Esophagus (tissue), 2 donors: ENCODE measurements around the gene EXOC3L4. TPM values are rescaled to one million over a fixed set of nuclear protein-coding genes. Genes with fewer than 3 reads are reported as not detected.
"Not testable (repeated sequence)": the region's sequence is repeated elsewhere in the genome, so short reads cannot be mapped to it uniquely, and the experiment has no call there.

Experiments
- H3K27ac ChIP-seq, 2 donors: one replicate each; pipeline ENCODE4 v1.5.1; 2013; ENCODE audit warnings: low read depth in 2 of 2, mild to moderate bottlenecking in 2 of 2, inconsistent platforms in 1 of 2, low read length in 1 of 2, moderate library complexity in 1 of 2
- H3K27me3 ChIP-seq, 2 donors: one replicate each; pipeline ENCODE4 v1.6.1; 2013; ENCODE audit warnings: low read length in 2 of 2, control low read depth in 1 of 2, mild to moderate bottlenecking in 1 of 2; ENCODE audit not compliant: insufficient read depth in 2 of 2, control insufficient read depth in 1 of 2
- H3K36me3 ChIP-seq, 2 donors: one replicate each; pipeline ENCODE4 v1.6.1; 2013; ENCODE audit warnings: low read length in 1 of 2; ENCODE audit not compliant: control insufficient read depth in 2 of 2, insufficient read depth in 2 of 2
- H3K4me1 ChIP-seq, 2 donors: one replicate each; pipeline ENCODE4 v1.6.1; 2013; ENCODE audit warnings: low read length in 1 of 2; ENCODE audit not compliant: control insufficient read depth in 2 of 2, insufficient read depth in 2 of 2
- H3K4me3 ChIP-seq, 2 donors: one replicate each; pipeline ENCODE4 v1.5.1; 2013; ENCODE audit warnings: low read length in 2 of 2, mild to moderate bottlenecking in 2 of 2, low read depth in 1 of 2, moderate library complexity in 1 of 2
- H3K9me3 ChIP-seq, 2 donors: one replicate each; pipeline ENCODE4 v1.6.1; 2013; ENCODE audit warnings: mild to moderate bottlenecking in 2 of 2, low read depth in 1 of 2, low read length in 1 of 2, moderate library complexity in 1 of 2; ENCODE audit not compliant: control insufficient read depth in 2 of 2, insufficient read depth in 1 of 2
- WGBS, 2 donors: extraction: QIAGEN DNeasy Blood & Tissue Kit; methylation state at CpG; one replicate each; pipeline ENCODE4 v1.1.7; 2013; 5-methylcytosine and 5-hydroxymethylcytosine counted together
- polyA plus RNA-seq, 2 donors: library from polyadenylated mRNA; stranded (reverse); fragments of 200-250 nt; gene quantifications; one replicate each; pipeline ENCODE4 v1.2.3, GENCODE V29; 2013
- donor health status: healthy with polysubstance abuse.
- donor health status: Bipolar disorder and iron deficiency.

EXOC3L4 gene
- polyA plus RNA-seq, 2 donors, result 0.52 to 0.67 TPM

DNA sequence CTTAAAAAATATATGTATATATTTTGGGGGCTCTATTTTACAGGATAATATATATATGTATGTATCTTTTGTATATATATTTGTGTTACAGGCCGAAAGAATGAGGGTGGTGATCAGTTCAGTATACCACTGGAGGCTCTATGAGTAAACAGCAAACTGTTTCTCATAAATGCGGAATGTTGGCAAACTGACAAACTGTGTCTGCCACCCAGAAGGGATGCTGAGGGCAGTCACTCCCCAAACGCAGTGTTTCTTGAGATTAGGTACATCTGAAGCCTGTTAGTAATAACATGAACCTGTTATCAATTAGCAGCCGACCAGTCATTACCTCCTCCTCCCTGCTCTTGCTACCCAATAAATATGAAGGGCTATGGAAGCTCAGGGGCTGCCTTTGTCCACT lies 49.6 kb downstream of the EXOC3L4 start:
- Histone ChIP-seq H3K27me3 (no peaks in the 10 kb centered on the region), H3K9me3 (no peaks in the 10 kb centered on the region), H3K4me1 (no peaks in the 10 kb centered on the region), H3K4me3 (no peak overlapping the region), H3K36me3 (no peaks in the 10 kb centered on the region), H3K27ac (no peak overlapping the region)
- WGBS, 2 donors, result 62 to 69% methylated on average over 4 of the region's 4 CpGs

DNA sequence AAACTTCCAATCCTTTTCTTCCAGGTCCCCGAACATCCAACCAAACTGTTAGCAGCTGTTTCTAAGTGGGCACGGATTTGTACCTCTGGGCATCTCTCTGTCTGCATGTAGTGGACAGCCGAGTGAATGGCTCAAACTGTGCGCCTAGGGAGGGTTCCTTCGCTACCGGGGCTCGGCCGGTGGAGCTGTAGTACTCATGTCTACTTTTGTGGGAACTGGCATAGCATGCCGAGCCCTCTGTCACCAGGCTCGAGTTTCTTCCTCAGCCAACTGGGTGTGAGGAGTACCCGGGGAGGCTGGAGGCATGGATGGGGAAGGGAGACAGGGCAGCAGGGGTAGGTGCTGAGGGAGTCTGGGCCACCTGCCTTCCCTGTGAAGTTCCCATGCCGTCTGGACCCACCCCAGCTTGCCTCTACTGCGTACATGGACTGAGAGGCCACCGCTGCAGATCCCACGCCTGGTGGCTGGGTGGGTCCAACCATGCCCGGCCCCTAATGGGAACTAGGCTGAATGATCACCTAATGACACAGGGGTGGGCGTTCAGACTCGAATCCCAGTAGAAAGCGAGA lies 51.7 kb downstream of the EXOC3L4 start:
- Histone ChIP-seq H3K27me3 (no peaks in the 10 kb centered on the region), H3K4me1 (no peaks in the 10 kb centered on the region), H3K9me3 (no peaks in the 10 kb centered on the region), H3K27ac (no peak overlapping the region), H3K36me3 (no peaks in the 10 kb centered on the region), H3K4me3 (no peak overlapping the region)
- WGBS, 2 donors, result 84 to 87% methylated on average over 19 of the region's 19 CpGs

DNA sequence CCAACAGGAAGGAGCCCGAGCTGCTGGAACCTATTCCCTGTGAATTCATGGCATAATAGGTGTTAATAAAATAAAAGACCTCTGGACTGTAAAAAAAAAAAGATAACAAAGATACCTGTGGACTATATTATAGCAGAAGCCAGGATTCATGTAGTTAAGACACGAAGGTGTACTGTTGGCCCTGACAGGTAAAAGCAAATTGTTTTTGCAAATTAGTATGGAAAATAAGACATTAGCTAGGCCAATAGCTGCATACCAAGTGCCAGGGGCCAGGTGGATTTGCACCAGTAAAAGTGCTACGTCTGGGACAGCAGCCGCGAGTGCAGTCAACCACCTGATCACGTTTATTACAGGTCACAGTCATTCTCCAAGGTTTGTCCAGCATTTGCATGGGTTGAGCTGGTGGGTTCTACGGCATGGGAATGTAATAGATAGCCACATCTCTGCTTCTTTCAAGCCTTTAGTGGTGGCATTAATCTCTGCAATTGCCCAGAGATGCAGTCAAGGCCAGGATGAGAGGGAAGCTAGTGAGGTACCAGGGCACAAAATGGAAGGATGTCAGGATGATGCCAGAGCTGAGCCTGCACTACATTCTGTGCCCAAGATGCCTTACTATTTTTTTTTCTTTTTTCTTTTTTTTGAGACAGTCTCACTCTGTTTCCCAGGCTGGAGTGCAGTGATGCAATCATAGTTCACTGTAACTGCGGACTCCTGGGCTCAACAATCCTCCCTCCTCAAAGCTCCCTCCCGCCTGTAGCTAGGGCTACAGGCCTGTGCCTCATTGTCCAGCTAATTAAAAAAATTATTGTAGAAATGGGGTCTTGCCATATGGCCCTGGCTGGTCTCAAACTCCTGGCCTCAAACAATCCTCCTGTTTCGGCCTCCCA lies 55.1 kb downstream of the EXOC3L4 start:
- 85 to 86% methylated on average over 10 of the region's 10 CpGs for WGBS, 2 donors
- no peak overlapping the region for H3K27ac ChIP-seq

DNA sequence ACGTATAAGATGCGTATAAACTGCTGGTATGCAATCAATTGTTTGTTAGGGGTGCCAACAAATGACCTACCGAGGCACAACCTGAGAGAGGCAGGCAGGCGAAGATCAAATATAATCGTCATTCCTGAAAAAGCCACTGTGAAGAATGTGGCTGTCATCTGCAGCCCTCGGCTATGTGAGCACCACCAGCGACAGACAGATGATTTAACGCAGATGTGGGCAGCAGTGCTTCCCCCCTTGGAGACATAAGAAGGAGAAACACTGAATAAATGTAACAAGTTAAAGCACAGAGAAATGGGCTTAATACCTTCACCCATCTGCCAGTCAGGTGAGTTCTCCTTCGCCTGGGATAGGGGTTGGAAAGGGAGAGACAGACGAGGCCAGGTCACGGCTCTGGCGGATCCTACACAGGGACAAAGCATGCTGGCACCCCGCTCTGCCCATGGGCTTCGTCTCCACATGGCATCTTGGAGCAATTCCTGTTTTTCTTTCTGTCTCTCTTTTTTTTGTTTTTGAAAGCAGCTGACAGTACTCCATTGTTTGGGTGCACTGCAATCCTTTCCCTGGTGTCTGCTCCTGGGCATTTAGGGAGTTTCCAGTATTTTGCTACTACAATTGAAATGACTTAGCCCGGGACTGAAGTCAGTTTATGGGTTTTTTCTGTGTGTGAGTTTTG lies 56.9 kb downstream of the EXOC3L4 start:
- Histone ChIP-seq H3K4me1 (peaks cover 4 to 6% of the 10 kb centered on the region in 2 donors), H3K27me3 (no peaks in the 10 kb centered on the region), H3K4me3 (no peak overlapping the region), H3K27ac (no peak overlapping the region), H3K36me3 (no peaks in the 10 kb centered on the region), H3K9me3 (no peaks in the 10 kb centered on the region)
- WGBS, 2 donors, result 51 to 57% methylated on average over 15 of the region's 15 CpGs

More for the DNA sequence above, 55.1 kb downstream of the EXOC3L4 start:
- Histone ChIP-seq H3K4me3 (no peak overlapping the region), H3K9me3 (no peaks in the 10 kb centered on the region), H3K27me3 (no peaks in the 10 kb centered on the region), H3K4me1 (no peaks in the 10 kb centered on the region), H3K36me3 (no peaks in the 10 kb centered on the region)

DNA sequence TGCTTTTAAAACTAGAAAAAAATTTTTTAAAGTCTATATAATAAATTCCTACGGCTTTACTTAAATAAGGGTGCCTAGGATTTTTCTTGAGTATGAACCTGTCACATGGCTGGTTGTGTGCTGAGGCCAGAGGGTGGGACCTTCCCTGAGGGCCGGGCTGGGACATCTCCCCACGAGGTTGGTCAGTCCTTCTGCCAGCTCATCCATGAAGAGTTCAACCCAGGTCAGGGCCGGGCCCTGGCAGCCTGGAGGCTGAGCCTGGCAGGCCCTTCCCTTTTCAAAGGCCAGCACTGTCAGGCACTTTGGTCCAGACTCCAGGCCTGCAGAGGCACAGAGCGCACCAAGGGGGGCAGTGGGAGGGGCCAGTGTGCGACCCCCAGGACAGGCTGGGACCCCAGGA lies 60.5 kb downstream of the EXOC3L4 start:
- WGBS, 2 donors, result 34 to 41% methylated on average over 6 of the region's 6 CpGs
- no peaks in the 10 kb centered on the region for H3K9me3 ChIP-seq
- no peak overlapping the region for H3K4me3 ChIP-seq
- H3K27ac ChIP-seq, result peak overlapping the region in 1 of 2 donors; percentile 58
- peaks cover 9 to 10% of the 10 kb centered on the region in 2 donors for H3K4me1 ChIP-seq
- H3K36me3 ChIP-seq, result no peaks in the 10 kb centered on the region
- H3K27me3 ChIP-seq, result no peaks in the 10 kb centered on the region

DNA sequence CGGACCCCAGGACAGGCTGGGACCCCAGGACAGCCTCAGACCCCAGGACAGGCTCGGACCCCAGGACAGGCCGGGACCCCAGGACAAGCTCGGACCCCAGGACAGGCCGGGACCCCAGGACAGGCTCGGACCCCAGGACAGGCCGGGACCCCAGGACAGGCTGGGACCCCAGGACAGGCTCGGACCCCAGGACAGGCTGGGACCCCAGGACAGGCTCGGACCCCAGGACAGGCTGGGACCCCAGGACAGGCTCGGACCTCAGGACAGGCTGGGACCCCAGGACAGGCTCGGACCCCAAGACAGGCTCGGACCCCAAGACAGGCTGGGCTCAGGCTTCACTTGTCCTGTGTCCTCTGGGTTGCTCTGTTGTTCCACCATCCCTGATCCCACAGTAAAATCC lies 60.9 kb downstream of the EXOC3L4 start:
- Histone ChIP-seq H3K27ac (peak overlapping the region in 1 of 2 donors; percentile 58), H3K4me1 (peaks cover 9 to 10% of the 10 kb centered on the region in 2 donors)
- H3K27me3 ChIP-seq, H3K9me3 ChIP-seq, H3K4me3 ChIP-seq, H3K36me3 ChIP-seq: not testable (repeated sequence)
- WGBS, 2 donors, result 89 to 96% methylated on average over 9 to 12 of the region's 12 CpGs

DNA sequence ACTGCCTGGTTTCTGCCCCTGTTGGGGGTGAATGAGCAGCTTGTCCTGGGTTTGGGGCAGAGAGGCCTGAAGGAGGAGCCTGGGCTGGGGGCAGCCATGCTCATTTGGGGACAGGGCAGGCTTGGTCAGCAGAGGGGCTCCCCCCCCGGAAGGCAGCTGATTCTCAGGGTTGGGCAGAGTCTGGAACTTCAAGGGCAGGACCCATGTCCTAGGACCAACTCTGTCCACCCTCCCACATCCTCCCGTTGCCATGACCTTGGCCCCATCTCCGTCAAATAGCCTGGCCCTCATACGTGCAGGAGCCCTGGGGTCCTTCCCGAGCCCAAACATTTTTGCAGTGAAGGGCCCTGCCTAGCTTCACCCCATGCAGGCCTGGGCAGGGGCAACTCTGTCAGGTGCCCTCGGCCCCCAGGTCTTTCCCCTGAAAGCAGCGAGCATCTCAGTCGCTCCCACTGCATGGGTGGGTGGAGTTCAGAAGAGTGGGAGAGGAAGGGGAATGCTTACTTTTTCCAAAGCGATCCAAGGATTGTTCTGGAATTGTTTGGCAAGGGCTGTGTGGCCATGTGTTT lies 61.4 kb downstream of the EXOC3L4 start:
- Histone ChIP-seq H3K4me1 (peaks cover 9 to 12% of the 10 kb centered on the region in 2 donors), H3K36me3 (no peaks in the 10 kb centered on the region), H3K9me3 (no peaks in the 10 kb centered on the region), H3K27ac (no peak overlapping the region), H3K27me3 (no peaks in the 10 kb centered on the region), H3K4me3 (no peak overlapping the region)
- WGBS, 2 donors, result 84 to 88% methylated on average over 9 of the region's 9 CpGs

DNA sequence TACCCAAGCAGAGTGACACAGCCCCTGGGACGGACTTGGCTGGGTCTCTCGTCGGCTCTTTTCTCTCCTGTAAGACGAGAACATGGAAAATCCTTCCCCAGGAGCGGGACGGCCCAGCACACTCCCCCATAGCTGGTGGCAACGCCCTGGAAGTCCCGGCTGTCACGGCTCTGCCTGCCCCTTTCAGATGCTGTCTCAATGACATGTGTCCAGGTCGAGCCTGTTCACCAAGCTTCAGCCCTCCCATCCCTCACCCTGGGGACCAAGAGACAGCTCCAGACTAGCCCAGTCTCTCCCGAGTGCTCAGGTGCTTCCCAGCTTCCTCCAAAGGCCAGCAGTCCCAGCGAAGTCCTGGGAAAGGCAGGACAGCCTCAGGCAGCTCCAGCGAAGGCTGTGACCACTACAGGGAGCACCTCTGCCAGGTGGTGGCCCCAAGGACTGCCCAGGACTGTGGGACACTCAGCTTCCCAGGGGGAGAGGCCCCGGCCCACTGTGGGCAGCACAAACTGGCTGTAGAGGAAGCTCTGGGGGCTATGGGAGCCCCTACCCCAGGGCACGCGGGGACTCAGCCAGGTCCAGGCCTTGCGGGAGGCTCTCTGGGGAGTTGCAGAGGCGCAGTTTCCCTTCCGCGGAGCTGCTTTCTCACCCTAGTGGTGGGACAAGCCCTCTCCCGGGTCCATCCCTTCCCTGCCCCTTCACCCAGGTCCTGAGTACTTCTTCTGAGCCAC lies 62.3 kb downstream of the EXOC3L4 start:
- Histone ChIP-seq H3K27me3 (no peaks in the 10 kb centered on the region), H3K4me1 (peaks cover 9 to 14% of the 10 kb centered on the region in 2 donors), H3K27ac (peak overlapping the region; percentile 40 to 63), H3K9me3 (no peaks in the 10 kb centered on the region), H3K36me3 (no peaks in the 10 kb centered on the region), H3K4me3 (no peak overlapping the region)
- 69 to 75% methylated on average over 18 to 21 of the region's 21 CpGs for WGBS, 2 donors

DNA sequence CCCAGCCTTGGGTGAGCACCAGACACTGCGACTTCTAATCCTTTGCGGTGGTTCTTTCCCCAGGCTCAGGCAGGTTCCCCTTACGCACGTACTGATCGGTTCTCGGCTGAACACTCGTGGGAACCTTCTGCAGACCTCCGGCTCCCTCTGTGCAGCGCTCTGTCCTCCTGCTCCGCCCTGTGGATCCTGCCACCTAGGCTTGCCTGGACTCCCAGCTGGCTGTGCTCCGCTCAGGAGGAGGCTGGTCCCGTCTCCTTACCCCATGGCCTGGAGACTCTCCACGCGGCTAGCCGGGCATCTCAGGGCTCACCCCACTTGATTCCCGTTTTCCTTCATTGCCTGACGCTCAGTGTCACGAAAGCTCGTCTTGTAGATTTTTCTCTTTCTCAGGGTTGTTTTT lies 63.4 kb downstream of the EXOC3L4 start:
- H3K9me3 ChIP-seq, result no peaks in the 10 kb centered on the region
- peaks cover 9 to 14% of the 10 kb centered on the region in 2 donors for H3K4me1 ChIP-seq
- no peak overlapping the region for H3K4me3 ChIP-seq
- no peaks in the 10 kb centered on the region for H3K36me3 ChIP-seq
- H3K27ac ChIP-seq, result no peak overlapping the region
- WGBS, 2 donors, result 86 to 88% methylated on average over 19 of the region's 19 CpGs
- H3K27me3 ChIP-seq, result no peaks in the 10 kb centered on the region
